ENCODE data around the gene TNIK.

Gene TNIK

DNA sequence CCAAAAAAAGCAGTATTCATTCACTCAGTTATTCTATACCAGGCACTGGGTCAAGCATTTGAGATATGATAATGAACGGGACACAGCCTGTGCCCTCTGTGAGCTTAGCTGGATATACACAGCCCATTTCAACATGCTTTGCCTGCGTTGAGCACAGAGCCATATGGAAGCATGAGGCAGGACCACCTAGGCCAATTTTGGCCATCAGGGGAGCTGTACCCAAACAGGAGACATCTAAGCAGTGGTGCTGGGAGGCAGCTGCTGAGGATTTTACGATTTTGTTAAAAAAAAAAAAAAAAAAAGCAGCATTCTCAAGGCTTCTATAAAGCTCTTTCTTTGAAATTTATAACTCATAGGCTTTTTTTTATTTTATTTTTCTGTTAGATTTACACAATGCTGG lies 346.5 kb downstream of the TNIK start:
- no peak for DNase-seq

DNA sequence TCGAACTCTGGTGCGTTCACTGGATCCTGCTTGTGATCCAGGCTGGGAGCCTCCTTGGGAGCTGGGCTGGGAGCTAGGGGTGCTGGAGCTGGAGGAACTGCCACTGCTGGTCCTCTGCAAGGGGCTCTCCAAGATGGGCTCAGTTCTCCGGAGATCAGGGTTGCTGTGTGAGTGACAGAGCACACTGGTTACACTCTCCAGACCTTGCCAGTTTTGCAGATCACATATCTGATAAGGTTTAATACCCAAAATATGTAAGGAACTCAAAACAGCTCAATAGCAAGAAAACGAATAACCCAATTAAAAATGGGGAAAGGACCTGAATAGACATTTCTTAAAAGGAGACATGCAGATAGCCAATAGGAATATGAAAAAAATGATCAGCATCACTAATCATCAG lies 349.5 kb downstream of the TNIK start:
- DNase-seq: no peak

DNA sequence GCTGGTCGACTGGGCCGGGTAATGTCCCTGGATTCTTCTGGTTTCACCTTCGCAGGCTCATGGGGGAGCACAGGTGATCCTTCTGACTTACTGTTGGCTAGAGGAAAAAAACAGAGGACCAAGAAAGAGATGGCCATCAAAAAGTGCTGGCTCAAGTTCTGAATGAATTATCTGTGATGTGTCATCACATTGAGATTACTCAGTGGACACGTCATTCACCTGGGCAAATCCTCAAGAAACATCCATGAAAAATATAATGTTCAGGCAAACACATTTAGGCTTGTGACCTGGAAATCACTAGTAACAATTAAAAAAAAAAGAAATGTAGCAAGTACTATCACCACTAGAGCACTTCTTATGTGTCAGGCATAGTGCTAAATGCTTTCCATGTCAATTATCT lies 352.1 kb downstream of the TNIK start:
- no peak for DNase-seq

DNA sequence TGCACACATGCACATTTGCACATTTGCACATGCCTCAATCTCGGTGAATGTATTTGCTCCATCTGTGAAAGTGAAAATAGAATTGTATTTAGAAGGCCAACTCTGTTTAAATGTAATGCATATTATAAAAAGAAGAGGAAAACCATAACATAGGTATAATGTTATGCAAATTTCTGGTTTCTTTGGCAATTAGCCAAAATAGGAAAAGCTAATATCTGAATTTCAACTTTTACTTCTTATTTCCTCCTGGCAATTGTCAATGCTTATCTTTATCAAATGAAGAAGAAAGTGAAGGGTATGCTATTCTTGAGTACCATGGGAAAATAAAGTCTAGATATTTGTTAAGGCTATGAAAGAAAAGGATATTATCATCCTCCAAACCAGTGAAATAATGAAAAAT lies 357.0 kb downstream of the TNIK start:
- no peak for DNase-seq

DNA sequence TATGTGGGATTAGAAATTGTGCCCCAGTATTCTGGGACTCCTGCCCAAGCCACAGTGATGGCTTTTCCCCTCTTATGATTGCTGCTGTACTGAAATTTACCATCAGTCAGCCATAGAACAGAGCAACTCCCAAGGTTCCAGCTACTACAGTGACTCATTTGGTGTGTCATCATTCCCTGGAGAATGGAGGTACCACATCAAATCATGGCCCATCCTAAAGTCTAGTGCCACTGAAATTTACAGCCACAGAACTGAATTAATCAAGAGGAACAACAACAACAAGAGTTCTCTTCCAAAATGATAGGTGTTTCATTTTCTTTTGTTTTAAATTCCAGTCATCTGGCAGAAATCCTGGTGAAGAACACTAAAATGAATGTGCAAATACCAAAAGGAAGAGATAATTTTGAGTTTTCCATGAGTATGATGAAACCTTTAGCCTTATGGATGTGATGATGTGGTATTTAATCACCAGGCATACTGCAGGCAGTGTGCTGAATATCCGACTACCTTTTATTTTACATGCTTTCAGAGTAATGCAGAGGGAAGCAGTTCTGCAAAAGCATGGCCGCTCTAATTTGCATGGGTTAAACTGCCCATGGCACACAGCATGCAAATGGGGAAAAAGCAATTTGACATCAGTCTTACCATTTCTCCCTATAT lies 358.1 kb downstream of the TNIK start:
- DNase-seq: no peak

DNA sequence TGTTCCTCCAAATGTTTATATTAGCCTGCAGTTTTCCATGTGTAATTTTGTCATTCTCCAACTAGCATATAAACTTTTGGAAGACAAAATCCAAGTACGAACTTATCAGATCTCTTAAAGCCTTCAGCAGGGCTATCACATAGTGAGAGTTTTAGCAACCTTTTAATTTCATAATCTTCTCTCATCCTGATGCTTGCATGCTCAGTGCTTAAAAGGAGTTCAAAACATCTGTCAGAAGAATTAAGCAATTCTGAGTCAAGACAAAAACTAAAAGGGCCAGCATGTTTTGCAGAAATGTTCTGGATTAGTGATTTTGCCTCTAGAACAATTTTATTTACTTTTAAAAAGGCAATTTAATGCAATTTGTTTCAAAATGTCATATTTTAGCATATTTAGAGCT lies 360.3 kb downstream of the TNIK start:
- DNase-seq: no peak

DNA sequence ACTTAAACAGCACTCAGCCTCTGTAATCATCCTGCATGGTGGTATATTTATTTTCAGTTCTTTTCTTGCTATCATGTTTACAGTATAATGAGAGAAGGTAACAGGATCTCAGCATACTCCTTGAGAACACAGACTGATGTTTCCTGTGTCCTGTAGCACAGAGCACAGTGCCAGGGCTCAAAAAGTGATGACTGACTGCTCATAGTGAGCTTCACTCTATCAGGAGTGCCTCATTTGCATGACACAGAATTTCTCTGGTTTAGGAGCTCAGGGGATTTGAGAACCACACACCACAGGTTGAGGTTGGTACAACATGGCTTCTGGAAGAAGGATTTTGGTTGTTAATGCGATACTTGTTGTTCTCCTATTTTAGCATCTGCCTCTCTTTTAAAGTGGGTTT lies 365.1 kb downstream of the TNIK start:
- no peak for DNase-seq

DNA sequence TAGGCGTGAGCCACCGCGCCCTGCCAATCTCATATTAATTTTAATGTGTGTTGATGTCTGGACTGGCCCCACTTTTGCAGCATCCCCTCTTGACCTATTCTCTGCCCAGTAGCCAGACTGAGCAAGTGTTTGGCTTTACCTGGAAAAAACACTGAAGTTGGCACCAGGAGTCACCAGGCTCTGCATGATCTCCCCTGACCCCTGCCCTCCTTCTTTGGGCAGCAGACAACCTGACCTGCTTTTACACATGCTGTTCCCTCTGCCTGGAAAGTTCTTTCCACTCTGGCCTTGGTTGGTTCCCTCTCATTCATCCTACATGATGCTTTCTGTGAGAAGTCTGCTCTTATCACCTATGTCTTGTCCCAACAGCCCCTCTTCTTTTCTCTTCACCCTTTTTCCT lies 365.8 kb downstream of the TNIK start:
- no peak for DNase-seq

DNA sequence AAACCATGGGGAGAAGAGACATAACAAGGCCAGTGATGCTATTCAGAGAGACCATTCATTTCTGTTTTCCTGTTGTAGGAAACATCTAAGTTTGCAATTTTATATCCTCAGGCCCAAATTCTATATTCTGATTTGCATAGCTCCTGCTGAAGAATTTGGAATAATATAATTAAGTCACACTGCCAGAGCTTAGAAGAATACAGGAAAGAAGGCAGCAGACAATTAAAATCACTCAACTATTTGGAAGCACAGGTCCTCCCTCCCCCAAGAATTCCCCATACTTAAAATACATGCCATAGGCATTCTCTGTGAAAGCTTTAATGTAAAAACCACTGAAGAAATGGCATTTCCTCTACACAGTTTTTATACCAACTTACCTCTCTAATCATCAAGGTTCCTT lies 366.7 kb downstream of the TNIK start:
- no peak for DNase-seq

DNA sequence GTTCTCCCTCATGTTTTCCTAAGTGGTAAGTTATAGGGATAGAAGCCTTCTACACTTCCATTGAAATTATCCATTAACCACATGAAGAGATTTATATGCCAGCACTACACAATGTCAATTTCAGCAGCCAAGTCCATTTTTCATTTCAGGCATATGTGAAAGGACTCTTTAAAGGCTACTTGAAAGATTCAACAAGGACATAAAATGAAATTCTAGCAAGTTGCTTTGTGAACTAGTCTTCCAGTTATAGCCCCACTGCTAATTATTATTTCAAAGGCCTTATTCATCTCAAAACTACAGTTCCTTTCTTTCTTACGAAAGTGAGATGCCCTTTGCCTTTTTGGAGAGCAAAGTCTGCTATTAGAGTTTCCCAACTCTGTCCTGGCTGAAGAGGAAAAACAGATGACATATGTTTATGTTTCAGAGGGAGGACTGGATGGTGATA lies 367.7 kb downstream of the TNIK start:
- no peak for DNase-seq

DNA sequence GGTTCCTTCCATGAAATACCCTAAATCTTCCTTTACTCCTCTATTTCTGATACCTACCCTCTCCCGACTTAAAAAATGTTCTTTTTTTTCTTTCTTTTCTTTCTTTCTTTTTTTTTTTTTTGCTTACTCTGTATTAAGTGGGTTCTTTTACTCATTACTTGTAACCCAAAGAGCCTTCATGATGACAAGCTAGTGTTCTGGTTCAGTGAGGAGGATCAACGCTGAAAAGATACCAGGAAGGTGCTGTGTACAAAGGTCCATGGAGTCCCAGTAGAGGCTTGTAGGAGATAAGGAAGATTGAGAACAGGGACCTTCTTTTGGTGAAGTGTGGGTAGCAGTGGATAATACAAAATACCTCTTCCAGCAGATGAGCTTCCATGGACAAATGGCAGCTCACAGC lies 369.9 kb downstream of the TNIK start:
- no peak for DNase-seq

DNA sequence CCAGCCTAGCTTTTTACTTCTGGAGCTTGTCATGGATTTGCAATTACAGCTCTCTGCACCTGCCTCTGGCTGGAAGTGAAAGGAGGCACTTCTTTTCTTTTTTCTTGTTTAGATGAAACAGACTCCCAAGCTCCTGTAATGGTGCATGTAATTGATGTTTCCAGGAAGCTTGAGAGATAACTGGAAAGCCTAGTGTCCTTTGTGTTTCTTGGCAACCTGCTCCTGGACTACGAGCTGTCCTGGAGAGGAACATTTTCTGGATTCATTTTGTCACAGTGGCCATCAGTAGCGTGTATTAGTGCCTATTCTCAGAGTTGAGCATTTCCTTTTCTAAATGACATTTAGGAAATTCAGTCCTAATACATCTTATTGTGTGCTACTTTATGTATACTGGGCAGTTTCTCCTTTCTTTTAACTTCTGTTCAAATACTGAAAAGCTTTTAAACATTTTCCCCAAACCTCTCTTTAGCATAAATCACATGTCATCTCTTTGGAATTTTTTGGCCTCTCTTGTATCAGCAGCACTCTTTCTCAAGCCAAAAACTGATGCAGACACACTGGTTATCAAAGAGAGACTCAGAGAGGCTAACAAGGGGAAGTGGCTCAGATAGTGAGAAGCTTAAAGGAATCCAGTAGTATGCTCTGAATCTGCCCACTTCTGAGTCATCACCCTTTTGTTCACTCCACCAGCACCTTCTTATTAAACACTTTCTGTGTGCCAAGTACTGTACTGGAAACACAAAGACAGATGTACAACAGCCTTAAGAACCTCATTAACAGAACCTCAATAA lies 371.0 kb downstream of the TNIK start:
- peak; percentile 29 for DNase-seq

DNA sequence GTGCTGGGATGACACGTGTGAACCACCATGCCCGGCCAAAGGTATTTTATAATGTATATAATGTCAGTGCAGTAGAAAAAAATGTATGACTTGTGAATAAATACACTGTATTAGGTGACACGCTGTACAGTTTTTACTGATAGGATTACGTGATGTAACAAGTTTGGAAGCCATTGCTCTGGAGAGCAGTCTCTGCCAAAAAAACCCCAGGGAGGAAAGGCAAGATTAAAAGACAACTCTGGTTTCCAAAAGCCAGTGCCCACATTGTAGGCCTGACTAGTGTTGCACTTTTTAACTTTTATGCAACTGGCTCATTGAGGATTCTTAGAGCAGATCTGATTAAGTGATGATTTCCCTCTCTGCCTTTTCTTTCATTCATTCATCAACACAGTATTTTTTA lies 371.7 kb downstream of the TNIK start:
- DNase-seq: no peak

DNA sequence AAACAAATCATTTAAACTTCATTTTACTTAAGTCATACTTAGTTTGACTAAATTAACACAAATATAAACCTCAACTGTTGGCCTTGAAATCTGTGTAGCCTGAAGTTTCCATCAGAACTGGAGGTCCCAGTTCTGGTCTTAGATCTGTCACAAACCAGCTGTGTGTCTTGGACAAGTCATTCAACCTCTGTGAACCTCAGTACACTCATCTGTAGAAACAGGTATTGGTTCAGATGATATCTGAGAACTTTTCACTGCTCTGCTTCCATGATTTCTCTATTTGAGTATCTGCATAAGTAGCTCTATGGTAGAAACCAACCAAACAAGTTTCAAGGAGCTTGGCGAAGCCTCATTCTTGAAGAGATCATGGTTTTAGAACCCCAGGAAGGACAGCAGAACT lies 373.3 kb downstream of the TNIK start:
- no peak for DNase-seq

DNA sequence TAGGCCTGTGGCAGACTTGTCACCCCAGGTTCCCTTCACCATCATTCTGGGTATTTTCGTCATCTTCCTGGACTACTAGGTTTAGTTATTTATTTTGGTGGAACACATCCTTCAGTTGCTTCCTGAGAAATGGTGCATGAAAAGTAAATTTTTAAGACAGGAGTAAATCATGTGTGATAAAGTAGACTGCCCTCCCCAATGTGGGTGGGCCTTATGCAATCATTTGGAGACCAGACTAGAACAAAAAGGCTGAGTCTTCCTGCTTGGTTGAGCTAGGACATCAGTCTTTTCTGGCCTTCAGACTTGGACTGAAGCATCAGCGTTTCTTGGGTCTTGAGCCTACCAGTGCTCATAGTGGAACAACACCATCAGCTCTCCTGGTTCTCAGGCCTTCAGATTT lies 382.9 kb downstream of the TNIK start:
- no peak for DNase-seq

DNA sequence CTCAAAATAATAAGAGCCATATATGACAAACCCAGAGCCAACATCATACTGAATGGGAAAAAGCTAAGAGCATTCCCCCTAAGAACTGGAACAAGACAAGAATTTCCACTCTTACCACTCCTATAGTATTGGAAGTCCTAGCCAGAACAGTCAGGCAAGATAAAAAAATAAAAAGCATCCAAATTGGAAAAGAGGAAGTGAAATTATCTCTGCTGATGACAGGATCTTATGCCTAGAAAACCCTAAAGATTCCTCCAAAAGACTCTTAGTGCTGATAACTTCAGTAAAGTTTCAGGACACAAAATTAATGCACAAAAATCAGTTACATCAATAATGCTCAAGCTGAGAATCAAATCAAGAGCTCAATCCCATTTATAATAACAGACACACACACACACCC lies 387.8 kb downstream of the TNIK start:
- no peak for DNase-seq

DNA sequence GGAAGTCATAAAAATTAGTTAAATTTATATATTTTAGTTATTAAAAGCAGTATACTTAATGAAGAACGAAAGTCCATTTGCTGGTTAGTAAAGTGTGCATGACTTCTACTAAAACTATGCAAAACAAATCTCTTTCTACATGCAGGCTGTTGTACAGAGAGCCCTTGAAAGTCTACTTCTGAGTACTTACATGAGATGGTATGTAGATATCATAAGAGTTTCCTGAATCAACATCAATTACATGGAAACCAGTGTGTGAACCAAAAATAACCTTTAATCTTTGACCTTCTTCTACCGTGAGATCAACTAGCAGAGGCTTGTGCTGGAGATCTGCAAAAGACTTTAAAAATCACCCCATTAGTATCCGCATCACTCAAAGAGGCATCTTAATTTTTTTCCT lies 391.5 kb downstream of the TNIK start:
- DNase-seq: no peak

DNA sequence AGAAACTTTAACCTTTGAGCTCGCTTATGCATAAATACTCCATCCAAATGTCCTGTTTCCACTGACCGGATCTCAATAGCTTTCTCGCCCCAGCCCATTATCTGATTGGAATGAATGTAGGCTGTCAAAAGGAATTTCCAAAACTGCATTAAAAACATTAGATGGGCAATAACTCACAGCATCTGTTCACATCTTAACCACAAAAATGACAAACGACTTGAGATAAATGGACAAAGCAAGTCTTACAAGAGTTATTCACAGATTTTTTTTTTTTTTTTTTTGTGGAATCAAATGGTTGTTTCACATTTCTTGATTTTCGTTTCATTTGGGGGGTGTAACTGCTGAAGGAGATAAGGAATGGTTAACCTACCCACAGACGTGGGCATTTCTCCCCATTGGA lies 394.0 kb downstream of the TNIK start:
- DNase-seq: no peak

DNA sequence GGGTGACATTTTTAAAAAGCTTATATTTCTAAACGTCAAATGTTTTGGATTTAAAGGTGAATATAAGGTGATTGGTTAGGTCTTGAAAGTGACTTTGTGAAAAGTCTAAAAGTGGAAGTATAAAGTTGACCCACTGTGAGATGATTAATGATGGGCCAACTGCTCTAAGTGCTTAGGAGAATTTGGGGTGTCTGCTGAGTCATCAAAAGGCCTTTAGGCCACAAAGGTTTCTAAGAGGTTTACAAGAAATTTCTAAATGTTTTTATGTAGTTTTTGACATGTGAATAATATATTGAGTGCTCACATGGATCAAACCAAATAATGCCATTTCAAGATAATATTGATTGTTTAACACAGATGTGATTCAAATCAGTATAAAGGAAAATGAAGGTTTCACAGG lies 394.5 kb downstream of the TNIK start:
- no peak for DNase-seq

DNA sequence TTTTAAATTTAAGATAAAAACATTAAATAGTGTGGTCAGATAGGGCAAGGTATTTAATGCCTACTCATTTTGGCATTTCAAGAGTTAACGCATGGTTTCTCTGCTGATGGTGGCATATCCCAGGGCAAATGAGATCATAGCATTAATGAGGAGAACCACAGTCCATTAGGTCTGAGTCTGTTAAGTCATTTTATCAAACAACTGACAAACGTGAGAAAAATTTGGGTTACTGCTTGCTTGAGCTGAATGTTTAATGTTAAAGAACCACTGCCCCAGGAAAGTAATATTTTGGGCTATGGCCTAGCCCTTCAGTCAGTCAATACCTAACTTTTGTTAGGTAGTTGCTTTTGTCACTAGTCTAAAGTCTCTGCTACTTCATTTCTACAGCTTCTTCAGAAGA lies 395.7 kb downstream of the TNIK start:
- no peak for DNase-seq

DNA sequence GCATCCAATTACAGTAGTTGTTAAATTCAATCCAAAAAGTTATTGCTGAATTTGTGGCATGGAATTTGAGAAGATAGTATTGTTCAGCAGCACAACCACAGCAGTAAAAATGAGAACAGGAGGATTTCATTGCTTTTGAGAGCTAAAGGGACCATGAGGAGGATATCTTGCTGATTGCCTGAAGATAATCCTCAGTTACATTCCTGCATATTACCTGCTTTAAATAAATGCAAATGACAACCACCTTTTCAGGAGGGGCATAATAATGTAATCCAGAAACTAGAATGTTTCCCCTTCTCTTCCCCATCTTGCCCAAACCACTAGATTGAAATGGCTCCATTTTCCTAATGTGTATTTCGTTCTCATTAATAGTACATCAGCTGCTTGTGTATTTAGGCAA lies 398.5 kb downstream of the TNIK start:
- no peak for DNase-seq

DNA sequence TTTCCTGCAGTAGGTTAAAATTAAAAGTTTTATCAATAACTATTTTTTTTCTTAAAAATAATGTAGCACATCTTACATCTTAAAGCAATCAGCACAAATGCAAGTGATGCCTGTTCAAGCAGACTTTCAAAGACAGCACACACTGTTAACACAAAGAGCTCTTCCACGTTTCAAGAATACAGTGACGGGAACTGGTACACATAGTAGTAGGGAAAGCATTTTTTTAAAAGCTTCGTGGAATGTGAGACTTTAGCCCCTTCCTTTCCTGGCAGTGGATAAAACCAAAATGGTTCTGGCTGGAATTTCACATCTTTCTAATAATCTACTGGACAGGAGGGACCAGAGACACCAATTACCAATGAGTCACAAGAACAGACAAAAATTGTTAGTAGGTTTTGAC lies 400.2 kb downstream of the TNIK start:
- no peak for DNase-seq

DNA sequence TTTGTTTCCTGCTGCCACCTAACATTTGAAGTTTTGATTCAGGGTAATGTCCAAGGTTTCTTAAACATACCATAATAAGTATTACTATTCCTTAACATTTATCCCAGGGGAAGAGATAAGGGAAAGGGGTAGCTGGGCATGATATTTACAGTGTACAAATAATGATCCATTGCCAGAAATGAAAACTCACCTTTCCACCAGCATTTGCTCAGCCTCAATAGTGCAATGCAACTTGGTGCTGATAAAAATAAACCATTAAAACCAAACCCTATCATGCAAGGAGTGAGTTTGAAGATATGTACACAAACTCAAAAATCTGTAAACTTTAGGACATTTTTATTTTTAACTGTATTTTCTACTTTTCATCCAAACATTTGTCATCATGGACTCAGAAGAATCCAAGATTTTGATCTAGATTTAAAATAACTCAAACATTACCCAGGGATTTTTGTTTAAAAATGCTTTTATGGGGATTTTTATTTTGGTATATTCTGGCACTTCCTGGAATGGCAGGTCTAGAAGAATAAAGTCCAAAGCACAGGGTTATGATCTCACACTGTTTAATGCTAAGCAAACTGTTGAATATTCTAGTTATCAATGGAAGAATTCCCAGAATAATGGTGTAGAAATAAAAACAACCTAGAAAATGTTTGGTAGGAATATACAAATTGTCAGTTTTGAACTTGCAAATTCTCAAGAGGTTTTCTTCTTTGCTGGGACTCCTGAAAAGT lies 401.2 kb downstream of the TNIK start:
- no peak for DNase-seq

DNA sequence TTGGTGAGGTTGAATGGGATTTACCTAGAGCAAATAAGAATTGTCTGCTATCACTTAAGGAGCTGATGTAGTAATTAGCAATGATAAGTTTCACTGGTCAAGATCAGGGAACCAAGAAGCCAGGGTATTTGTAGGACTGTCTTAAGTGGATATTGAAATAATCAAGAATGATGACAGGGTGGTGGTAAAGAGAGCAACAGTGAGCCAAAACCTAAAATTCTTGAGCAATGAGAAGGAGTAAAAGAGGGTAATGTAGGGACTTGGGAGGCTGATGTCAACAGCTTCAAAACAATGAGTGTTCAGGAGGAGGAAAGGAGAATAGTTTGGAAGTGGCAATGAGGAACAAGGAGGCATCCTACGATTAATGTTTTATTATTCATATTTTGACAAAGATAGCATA lies 402.1 kb downstream of the TNIK start:
- no peak for DNase-seq
